ENCODE data around the gene PLCB1. TPM values are rescaled to one million over a fixed set of nuclear protein-coding genes. Genes with fewer than 3 reads are reported as not detected.

The PLCB1 gene
- total RNA-seq (2021) (not detected in 2 replicates), Bru-seq, nascent RNA (percentile 8 among the genes with signal in this experiment), BruChase-seq, experiment 1, labeled RNA remaining after a 2-hour chase (percentile 8 among the genes with signal in this experiment), BruChase-seq, experiment 2, labeled RNA remaining after a 6-hour chase (percentile 6 among the genes with signal in this experiment)
- long read RNA-seq = 0 reads

- H3K36me3 ChIP-seq (ENCODE audit: low read depth) = no peaks in the 10 kb centered on the region
- no TSS peak for BruUV-seq (replicated peaks)
- no peak for DNase-seq
- H3K27me3 ChIP-seq (ENCODE audit: insufficient read depth, low read depth) = peaks cover 12% of the 10 kb centered on the region; the same call in 1 of the 2 replicates
- no peaks in the 10 kb centered on the region for H3F3A ChIP-seq (ENCODE audit: insufficient read depth, low read depth)
- ChIA-PET CTCF (no interaction called here), POLR2A (ENCODE audit: unreplicated experiment) (no interaction called here)
- H3K4me1 ChIP-seq (replicated peaks; ENCODE audit: insufficient read depth) = no peaks in the 10 kb centered on the region
- H3K9me2 ChIP-seq (ENCODE audit: insufficient read depth) = no peaks in the 10 kb centered on the region
- no peak within 1 kb of the TSS for H3K4me3 ChIP-seq
- H3K9me3 ChIP-seq (ENCODE audit: insufficient read depth, low read depth) = no peaks in the 10 kb centered on the region
- H3K27ac ChIP-seq = no peak within 1 kb of the TSS
- no peaks in the 10 kb centered on the region for H4K20me1 ChIP-seq (ENCODE audit: insufficient read depth)
- TF ChIP-seq EZH2 (IDR thresholded peaks at IDR 0.05; ENCODE audit: low read depth) (no peak), CTCF (conservative IDR thresholded peaks at IDR 0.05) (0 out of 2 replicates have a peak, but pooled peaks have one; percentile 21)
- no peak within 1 kb of the TSS for H2AFZ ChIP-seq
- H3K79me2 ChIP-seq (ENCODE audit: low read depth) = no peaks in the 10 kb centered on the region
- intact Hi-C loops (cut with micrococcal nuclease; ENCODE audit: unreplicated experiment) = no loop called here
- peak within 1 kb of the TSS; percentile 66; the same call in 1 of the 2 replicates for H3K4me2 ChIP-seq
These were observed at the start of gene PLCB1 for GRCh38 chr20:8131598-8132483. Gene PLCB1 (plus strand): TSS chr20:8132266. CDS start chr20:8132652, 386 bp downstream.

- intact Hi-C loops (cut with micrococcal nuclease; ENCODE audit: unreplicated experiment) = no loop called here
- no peak overlapping the region for H2AFZ ChIP-seq
- ChIA-PET POLR2A (ENCODE audit: unreplicated experiment) (no interaction called here), CTCF (no interaction called here)
- no peak overlapping the region for H3K4me2 ChIP-seq
- no peaks in the 10 kb centered on the region for H3K9me3 ChIP-seq (ENCODE audit: insufficient read depth, low read depth)
- H3K4me3 ChIP-seq = no peak overlapping the region
- no TSS peak for BruUV-seq (replicated peaks)
- H4K20me1 ChIP-seq (ENCODE audit: insufficient read depth) = no peaks in the 10 kb centered on the region
- H3K9me2 ChIP-seq (ENCODE audit: insufficient read depth) = no peaks in the 10 kb centered on the region
- TF ChIP-seq EZH2 (IDR thresholded peaks at IDR 0.05; ENCODE audit: low read depth) (no peak), CTCF (conservative IDR thresholded peaks at IDR 0.05) (no peak)
- no peaks in the 10 kb centered on the region for H3K79me2 ChIP-seq (ENCODE audit: low read depth)
- H3K27me3 ChIP-seq (ENCODE audit: insufficient read depth, low read depth) = no peaks in the 10 kb centered on the region
- no peak overlapping the region for H3K27ac ChIP-seq
- no peak for DNase-seq
- H3K4me1 ChIP-seq (replicated peaks; ENCODE audit: insufficient read depth) = no peaks in the 10 kb centered on the region
- no peaks in the 10 kb centered on the region for H3F3A ChIP-seq (ENCODE audit: insufficient read depth, low read depth)
- no peaks in the 10 kb centered on the region for H3K36me3 ChIP-seq (ENCODE audit: low read depth)
These were observed 49.1 kb upstream of the PLCB1 start for GRCh38 chr20:8082989-8083388.

- Histone ChIP-seq H3F3A (ENCODE audit: insufficient read depth, low read depth) (no peaks in the 10 kb centered on the region), H3K27ac (no peak overlapping the region), H3K9me2 (ENCODE audit: insufficient read depth) (no peaks in the 10 kb centered on the region), H3K79me2 (ENCODE audit: low read depth) (no peaks in the 10 kb centered on the region), H3K36me3 (ENCODE audit: low read depth) (no peaks in the 10 kb centered on the region), H3K4me1 (replicated peaks; ENCODE audit: insufficient read depth) (peaks cover 10% of the 10 kb centered on the region; the same call in 1 of the 2 replicates), H3K4me3 (no peak overlapping the region), H3K27me3 (ENCODE audit: insufficient read depth, low read depth) (no peaks in the 10 kb centered on the region), H2AFZ (0 out of 2 replicates have a peak overlapping the region, but pooled peaks have one; percentile 37), H3K9me3 (ENCODE audit: insufficient read depth, low read depth) (no peaks in the 10 kb centered on the region), H3K4me2 (no peak overlapping the region), H4K20me1 (ENCODE audit: insufficient read depth) (no peaks in the 10 kb centered on the region)
- intact Hi-C loops (cut with micrococcal nuclease; ENCODE audit: unreplicated experiment) = no loop called here
- TF ChIP-seq CTCF (conservative IDR thresholded peaks at IDR 0.05) = no peak
- TF ChIP-seq EZH2 (IDR thresholded peaks at IDR 0.05; ENCODE audit: low read depth) = no peak
- CTCF ChIA-PET = no interaction called here
- no TSS peak for BruUV-seq (replicated peaks)
- no peak for DNase-seq
- POLR2A ChIA-PET (ENCODE audit: unreplicated experiment) = no interaction called here
These were observed 42.4 kb upstream of the PLCB1 start for GRCh38 chr20:8089668-8090067.

Data from PC-9 (cell line).